Stimulated activated CD4-positive, alpha-beta T cell treated with anti-CD3 and anti-CD28 coated beads, Interleukin-4, amount 100 ng/mL, for 1 hour (primary cell): ENCODE results near the gene ATP6V0E1.

Experiments
- DNase-seq: peaks from one replicate; pipeline ENCODE4 v3.0.0-alpha.2; 2020

ATP6V0E1 gene

DNA sequence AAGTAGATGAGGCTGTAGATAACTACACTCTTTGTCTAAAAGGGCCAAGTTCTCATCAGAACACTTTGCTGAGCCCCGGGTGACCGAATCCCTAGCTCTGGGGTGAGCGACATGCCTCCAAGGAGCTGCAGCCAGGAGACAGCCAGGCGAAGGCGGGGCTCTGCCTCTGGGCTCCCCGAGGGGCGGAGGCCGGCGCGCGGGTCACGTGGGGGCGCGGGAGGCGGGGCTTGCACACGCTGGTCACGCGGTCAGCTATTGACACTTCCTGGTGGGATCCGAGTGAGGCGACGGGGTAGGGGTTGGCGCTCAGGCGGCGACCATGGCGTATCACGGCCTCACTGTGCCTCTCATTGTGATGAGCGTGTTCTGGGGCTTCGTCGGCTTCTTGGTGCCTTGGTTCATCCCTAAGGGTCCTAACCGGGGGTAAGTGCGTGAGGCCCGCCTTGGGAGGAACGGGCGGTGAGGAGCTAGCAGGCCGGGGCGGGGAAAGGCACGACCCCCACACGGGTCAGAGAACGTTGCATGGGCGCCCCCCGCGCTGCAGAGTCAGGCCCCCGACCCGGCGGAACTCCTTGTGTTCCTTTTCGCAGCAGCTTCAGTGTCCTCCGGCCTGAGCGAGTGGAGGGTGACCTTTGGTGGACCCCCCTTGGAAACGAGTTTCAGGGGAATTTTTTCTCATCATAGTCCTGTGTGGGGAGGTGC lies at the start of gene ATP6V0E1:
ATP6V0E1 (plus strand) TSS at position 230 of the 702 bp plus-strand sequence; CDS start at position 320, 90 bp downstream.
- DNase-seq, result peak; percentile 95

DNA sequence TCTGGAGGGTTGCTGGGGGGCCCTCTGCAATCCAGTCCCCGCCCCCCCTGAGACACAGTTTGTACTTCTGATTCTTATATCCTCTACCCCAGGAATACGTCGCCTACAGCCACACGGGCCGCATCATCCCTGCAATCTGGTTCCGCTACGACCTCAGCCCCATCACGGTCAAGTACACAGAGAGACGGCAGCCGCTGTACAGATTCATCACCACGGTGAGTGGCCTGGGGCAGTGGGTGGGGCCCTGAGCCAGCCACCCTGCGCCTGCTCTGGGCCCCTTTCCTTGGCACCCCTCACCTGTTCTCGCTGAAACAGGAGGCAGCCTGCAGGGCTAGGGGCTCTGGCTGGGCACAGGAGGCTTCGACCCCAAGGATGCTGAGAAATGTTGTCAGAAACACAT lies 48.5 kb upstream of the ATP6V0E1 start:
- no peak for DNase-seq

DNA sequence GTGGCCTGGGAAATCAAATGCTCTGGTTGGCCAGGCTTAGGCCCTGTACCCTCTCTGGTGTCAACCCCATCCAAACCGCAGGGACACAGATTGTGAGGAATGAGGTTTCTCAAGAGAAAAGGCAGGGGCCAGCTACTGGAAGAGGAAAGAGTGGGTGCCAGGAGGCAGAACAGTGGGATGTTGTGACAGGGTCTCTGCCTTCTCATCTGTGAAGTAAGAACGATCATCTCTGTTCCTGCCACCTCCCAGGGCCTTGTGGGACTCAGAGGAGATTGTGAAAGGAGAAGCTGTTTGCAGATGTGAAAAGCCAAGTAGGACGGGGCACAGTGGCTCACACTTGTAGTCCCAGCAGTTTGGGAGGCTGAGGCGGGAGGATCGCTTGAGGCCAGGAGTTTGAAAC lies 47.2 kb upstream of the ATP6V0E1 start:
- DNase-seq, result no peak

DNA sequence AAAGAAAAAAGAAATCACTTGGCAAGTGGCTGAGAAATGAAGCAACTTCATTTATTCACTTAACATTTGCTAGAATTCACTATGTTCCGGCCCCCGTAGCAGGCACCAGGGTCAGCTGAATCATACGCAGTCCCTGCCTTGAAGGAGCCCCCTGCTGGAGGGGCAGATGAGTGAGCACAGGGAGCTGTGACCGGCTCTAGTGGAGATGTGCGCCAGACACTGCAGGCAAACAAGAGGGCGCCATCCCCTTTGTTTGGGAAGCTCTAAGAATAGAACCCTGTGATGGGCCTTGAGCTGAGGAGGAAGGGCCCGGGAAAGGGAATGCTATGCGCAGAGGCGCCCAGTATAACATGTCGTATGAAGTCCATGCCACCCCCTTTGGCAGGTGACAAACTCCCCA lies 44.5 kb upstream of the ATP6V0E1 start:
- DNase-seq, result no peak

DNA sequence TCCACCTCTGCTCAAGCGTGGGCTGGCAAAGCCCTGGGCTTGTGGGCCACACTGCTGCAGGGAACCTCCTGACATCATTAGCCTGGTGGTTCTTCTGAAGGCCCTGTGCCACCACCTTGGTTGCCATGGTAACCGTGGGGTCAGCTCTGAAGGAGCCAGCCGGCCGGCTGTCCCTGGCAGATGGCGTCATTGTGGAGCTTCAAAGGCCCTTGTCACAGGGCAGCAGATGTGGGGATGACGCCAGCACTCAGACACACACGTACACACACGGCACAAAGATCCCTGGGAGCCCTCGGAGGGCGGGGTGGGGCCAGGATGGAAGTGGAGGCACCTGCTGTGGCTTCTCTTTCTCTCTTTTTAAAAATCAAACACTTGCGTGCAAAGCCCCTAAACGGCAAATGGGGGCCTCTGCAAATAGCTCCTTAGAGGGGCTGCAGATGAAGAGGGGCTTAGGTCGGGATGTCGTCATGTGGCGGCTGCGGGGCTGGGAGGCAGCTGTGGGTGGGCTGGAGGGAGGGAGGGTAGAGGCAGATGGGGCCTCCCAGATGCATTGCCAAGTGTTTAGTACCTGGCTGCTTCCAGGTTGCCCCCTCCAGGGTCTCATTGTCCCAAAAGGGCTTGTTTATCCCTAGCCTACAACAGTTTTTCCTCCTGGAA lies 43.8 kb upstream of the ATP6V0E1 start:
- DNase-seq, result no peak

DNA sequence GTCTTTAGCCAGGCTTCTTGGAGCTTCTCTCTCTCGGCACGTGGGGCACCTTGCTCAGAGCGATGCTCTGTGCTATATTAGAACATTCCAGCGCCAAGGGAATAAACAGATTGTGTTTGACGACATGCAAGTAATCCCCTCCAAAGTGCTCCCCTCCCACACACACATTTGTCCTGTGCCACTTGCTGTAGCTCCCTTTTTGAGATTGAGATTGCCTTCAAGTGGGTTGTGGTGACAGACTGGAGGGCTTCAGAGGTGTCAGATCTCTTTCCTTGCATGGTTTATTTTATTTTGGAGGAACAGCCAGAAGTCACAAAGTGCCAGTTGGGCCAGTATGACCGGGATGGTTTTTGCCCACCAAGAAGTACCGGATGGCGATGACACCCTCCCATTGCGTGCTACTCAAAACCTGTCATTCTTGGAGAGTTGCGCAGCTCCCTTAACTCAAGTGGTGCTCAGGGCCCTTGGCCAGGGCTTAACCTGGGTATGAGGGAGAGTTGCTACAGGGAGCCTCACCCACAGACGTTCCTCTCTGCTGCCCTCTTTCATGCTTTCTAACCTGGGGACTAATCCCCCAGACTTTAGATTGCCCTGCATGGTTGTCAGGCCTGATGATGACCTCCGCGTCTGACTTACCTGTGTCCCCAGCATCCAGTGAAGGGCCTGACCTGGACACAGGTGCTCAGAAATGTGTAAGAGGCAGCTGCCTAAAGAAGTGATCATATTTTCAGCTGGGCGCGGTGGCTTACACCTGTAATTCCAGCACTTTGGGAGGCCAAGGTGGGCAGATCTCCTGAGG lies 43.1 kb upstream of the ATP6V0E1 start:
- DNase-seq, result no peak

DNA sequence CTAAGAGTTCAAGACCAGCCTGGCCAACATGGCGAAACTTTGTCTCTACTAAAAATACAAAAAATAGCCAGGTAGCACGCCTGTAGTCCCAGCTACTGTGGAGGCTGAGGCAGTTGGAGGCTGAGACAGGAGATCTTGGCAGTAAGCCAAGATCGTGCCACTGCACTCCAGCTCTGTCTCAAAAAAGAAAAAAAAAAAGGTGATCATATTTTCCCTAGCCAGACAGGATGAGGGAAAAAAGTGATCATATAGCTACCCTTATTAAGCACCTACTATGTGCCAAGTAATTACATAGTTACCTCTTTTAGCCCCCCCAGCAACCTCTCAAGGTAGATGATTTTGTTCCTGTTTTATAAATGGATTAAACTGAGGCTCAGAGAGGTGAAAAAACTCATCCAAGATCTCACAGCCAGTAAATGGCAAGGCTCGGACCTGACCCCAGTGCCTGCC lies 42.5 kb upstream of the ATP6V0E1 start:
- no peak for DNase-seq

DNA sequence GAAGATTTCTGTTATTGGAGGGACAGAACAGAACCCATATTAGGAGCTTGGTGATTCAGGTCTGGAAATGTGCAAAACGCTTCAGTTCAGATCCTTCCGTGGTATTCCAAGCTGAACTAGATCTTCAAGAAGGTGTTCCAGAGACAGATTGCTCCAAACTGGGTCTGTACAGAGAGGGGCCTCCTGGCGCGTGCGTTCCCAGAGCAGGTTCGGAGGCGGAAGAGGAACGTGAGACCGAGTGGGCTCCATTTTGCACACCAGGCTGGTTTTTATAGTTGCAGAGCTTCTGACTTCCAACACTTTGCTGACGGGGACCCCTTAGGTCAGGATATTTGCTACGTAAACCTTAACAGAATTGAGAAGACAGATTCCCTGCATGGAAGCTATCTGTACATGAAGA lies 41.0 kb upstream of the ATP6V0E1 start:
- DNase-seq, result no peak

DNA sequence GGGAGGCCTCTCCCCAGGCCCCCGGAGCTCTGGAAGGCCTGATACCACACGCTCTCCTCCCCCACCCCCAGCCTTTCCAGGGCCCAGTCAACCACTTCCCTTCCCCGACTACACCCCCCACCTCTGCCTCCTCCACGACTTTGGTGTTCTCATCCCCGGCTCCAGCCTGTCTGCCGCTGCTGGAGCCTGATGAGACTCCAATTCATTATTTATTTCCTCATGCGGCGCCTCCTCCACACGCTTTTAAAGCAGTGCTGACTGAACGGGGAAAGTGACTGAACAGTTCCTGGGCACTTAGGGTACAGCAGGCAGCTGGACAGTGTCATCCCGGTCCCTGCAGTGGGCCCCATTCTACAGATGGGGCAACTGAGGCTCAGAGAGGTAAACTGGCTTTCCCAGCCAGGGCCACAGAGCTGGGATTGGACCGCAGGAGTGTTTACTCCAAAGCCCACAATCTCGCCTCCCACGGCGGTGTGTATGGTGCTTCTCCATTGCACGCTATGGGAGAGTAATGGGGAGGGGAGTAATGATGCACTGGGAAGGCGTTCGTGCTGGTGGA lies 40.2 kb upstream of the ATP6V0E1 start:
- DNase-seq, result no peak

DNA sequence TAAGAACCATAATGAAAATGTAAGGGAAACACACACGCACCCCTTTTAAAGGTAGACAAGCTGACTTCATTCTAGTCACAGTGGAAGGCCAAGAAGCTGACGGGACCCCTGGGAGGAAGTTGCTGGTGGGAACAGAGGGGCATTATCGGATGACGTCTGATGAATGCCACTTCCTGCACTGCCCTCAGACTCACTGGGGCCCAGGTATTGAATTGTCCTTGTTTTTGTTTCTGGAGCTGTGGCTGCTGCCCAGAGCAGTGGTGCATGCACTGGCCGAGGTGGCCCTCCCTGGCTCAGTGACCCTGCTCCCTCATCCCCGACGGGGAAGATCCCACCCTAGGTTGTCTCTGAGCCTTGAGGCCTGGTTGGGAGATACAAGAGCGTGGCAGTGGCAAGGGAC lies 39.7 kb upstream of the ATP6V0E1 start:
- no peak for DNase-seq

DNA sequence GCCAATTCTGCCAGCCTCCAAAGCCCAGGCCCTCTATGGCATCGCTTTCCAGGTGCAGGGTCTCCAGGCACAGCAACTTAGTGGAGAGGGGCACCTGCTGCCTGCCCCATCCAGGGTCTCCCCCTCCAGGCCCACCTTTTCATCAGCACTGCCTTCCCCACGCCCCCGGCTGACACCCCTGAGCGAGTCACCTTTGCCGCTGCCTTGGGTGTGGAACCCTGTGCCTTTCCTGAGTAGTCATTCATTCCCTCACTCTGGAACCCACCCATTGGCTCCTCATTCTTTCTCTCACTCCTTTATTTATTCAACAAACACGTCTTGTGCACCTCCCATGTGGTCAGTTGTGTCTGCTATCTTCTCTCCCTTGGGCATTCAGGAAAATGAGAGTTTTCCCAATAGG lies 38.8 kb upstream of the ATP6V0E1 start:
- DNase-seq, result no peak

DNA sequence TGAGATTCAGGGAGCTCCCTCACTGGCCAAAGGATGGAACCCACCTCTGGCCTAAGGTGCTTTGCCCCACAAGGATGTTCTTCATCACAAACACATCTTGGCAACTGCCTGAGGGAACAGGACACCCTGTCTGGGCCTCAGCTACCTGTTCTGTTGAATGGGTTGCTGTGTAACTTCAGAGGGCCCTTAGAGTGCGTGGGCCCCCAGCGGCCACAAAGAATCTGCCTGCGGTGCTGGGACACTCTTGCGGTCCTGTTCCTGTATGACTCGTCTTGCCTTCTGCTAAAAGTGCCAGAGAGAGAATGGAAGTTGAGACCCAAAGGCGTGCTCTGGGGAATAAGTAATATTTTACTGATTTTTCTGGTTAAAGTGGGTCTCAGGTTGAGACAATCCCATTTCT lies 38.4 kb upstream of the ATP6V0E1 start:
- DNase-seq, result no peak

DNA sequence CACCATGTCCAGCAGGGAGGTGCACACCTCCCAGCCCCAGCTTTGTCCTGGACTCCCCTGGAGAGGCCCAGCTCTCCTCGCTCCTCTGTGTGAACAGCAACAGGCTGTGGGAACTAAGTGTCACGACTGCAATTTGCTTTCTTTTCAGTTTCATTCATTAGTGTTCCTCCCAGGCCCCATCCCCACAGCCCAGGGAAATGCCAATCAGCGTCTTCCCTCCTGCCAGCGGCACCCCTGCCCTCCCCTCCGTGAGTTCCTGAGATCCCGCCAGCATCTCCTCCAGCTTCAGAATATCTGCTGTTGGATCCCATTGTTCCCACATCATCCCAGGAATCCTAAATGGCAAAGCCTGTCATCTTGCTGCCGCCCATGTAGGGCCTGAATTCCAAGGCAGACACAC lies 37.4 kb upstream of the ATP6V0E1 start:
- DNase-seq, result no peak

DNA sequence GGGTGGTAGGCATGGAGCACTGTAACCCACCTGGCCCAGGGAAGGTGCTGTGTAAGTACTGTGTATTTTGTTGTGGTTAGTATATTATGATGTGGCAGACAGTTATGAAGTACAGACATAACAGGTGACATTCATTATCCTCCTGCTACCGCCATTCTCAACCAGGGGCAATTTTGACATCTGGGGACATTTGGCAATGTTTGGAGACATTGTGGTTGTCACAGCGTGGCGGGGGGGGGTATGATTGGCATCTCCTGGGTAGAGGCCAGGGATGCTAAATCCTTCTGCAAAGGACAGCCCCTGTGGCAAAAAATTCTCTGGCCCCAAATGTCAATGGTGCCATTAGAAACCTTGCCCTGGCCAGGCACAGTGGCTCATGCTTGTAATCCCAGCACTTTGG lies 34.1 kb upstream of the ATP6V0E1 start:
- no peak for DNase-seq

DNA sequence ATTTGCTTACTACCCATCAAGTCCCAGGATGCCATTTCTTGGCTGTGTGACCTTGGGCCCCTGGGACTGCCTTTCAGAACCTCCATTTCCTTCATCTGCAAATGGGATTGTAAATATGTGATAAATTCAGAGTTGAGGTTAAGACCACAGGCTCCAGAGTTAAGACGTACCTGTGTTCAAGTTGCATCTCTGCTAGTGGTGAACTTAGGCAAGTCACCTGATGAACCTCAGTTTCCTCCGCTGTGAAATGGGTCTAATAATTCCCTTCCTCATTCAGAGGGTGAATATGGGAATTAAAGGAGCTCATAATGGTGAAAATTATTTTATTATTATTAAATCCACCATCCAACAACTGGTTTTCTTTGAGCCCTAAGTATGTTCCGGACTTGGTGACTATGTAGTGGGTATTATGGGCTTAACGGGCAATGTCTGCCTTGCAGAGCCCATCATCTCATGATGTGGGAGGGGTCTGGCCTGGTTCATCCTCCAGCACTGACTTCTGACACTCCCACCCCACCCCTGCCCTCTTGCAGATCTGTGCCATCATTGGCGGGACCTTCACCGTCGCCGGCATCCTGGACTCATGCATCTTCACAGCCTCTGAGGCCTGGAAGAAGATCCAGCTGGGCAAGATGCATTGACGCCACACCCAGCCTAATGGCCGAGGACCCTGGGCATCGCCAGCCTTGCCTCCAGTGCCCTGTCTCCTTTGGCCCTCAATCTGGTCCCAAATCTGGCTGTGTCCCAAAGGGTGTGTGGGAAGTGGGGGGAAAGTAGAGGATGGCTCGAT lies 33.2 kb upstream of the ATP6V0E1 start:
- DNase-seq, result no peak

DNA sequence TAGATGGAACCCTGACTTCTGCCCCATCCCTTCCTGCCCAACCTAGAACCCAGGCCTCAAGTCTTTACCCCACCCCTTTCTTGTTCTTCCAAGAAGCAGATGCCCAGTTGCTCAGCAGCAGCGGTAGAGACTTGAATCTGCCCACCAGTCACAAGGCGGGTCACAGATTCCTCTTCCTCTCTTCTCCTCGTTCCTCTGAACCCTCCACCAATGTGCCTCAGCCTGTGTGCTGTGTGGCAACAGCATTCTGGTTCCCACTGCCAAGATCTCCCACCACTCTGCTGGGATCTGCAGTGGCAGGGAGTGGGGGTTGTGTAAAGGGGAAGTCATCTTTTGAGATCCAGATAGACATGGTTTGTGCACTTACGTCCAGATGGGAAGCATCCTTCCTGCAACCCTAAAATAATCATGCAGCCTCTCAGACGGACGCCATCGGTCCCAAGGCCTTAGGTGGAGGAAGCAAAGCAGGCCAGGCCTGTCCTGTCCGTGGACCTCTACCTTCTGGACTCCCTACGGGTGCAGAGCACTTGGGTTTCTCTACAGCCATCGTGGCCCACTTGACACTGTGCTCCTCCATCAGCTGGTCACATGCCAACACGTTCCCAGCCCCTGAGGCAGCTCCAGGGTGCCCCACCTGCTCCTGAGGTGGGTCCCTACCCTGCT lies 32.1 kb upstream of the ATP6V0E1 start:
- DNase-seq, result no peak

DNA sequence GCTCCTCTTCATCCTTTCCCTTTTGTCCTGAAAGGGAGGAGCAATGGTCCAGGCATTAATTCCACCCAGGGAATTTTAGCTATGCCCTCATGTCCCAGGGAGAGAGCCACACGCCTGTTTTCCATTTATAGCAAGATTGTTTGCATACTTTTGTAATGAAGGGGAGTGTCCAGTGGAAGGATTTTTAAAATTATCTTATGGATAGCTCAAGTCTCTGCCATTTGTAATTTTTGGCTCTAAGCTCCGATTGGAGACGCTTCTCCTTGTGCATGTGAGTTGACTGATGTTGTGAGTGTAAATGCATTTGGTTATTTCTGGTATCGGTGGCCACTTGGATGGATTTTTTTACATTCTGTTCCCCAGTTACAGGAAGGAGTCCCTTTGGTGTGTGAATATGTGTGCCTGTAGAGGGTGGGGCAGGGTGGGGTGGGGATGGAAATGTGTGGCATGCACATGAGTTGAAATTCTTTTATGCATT lies 31.5 kb upstream of the ATP6V0E1 start:
- no peak for DNase-seq

DNA sequence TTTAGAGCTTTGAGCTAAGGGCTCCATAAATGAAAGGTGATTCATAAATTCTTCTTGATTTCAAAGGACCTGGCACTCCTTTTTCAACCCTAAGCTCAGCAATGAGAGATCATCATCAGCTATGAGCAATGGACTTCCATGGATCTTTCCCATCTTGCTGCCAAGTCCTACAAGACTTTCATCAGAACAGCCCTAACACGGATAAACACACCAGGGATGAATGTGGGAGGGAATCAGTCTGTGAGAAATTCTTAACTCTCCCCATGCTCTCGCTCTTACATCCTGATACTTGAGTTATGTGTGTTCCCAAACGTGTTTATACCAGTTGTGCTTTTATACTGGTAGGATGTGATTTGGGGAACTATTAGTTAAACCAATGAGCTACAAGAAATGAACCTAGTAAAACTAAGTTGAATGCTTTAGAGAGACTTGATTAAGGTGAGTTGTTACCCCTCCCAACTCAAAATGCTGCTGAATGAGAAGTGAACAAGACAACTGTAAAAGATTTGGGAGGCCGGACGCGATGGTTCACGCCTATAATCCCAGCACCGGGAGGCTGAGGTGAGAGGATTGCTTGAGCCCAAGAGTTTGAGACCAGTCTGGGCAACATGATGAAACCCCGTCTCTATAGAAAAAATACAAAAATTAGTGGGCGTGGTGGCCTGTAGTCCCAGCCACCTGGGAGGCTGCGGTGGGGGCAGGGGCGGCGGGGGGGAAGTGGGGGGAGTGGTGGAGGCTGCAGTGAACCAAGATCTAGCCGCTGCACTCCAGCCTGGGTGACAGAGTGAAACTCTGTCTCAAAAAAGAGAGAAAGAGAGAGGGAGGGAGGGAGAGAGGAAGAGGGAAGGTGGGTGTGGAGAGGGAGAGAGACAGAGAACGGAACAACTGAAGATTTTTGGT lies 29.5 kb upstream of the ATP6V0E1 start:
- DNase-seq, result no peak

DNA sequence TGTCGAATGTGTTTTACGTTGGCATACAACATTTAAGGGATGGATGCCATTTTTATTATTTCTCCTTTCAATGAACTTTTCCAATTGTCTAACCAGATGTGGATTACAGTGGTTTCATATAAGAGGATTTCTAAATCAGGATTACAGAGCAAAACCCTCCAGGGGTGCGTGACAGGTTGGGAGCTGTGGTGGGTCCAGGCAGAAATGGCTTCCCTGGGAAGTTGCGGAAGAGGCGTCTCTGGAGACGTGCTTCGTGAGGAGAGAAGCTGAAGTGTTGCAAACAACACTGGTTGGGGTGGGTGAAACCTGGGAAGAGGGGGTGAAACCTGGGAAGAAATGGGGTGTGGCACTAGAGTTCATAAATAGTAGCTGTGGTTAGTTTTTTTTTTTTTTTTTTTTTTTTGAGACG lies 28.8 kb upstream of the ATP6V0E1 start:
- DNase-seq, result no peak

DNA sequence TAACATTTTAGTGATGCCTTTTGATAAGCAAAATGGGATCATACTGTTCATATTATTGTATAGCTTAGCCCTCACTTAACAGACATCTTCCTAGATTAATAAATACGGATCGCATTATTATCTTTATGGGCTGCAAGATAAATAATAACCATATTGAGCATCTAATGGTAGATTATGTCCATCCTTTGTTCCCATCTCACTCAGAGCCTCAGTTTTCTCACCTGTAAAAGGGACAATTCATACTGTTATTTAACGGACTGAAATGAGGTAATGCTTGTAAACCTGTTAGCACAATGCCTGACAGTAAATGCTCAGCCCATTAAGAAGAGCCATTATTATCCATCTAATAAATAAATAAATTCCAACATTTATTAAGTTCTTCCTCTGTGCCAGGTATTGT lies 27.3 kb upstream of the ATP6V0E1 start:
- DNase-seq, result no peak

DNA sequence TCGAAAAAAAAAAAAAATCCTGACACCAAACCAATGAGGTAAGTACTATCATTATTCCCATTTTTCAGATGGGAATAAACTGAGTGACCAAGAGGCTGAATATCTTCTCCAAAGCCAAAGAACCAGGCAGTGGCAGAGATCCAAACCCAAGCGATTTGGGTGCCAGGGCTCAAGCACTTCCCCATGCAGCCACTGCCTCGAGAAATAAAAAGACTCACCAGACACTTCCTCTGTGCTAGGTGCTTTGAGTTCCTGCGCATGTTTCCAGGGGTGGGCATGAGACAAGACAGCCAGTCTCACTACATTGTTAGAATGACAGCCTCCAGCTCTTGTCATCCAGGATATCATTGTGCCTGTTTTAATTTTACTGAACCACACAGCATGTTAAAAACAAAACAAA lies 26.6 kb upstream of the ATP6V0E1 start:
- no peak for DNase-seq
